ENCODE measurements around the gene TIMM29.
"Not testable (repeated sequence)": the region's sequence is repeated elsewhere in the genome, so short reads cannot be mapped to it uniquely, and the experiment has no call there.

The TIMM29 gene

GRCh38 chr19:10913716-10914340, 14.8 kb upstream of the TIMM29 start:
- DNase-seq = no peak

- no peak for DNase-seq
These were observed 13.2 kb upstream of the TIMM29 start for GRCh38 chr19:10915130-10916091.

- no peak for DNase-seq
These were observed 12.0 kb upstream of the TIMM29 start for GRCh38 chr19:10916602-10917001.

- no peak for DNase-seq
These were observed 10.3 kb upstream of the TIMM29 start for GRCh38 chr19:10918359-10918758.

GRCh38 chr19:10919352-10920287, 9.0 kb upstream of the TIMM29 start:
- no peak for DNase-seq

GRCh38 chr19:10920288-10920655, 8.3 kb upstream of the TIMM29 start:
- DNase-seq = no peak

- no peak for DNase-seq
These were observed 7.8 kb upstream of the TIMM29 start for GRCh38 chr19:10920781-10921180.

- no peak for DNase-seq
These were observed 7.3 kb upstream of the TIMM29 start for GRCh38 chr19:10921199-10921909.

- no peak for DNase-seq
These were observed 6.5 kb upstream of the TIMM29 start for GRCh38 chr19:10921910-10922637.

GRCh38 chr19:10922638-10923014, 6.0 kb upstream of the TIMM29 start:
- DNase-seq = no peak

GRCh38 chr19:10923260-10924112, 5.1 kb upstream of the TIMM29 start:
- no peak for DNase-seq

- DNase-seq = no peak
These were observed 4.0 kb upstream of the TIMM29 start for GRCh38 chr19:10924597-10924996.

- DNase-seq = no peak
These were observed 665 bp upstream of the TIMM29 start for GRCh38 chr19:10927730-10928562.

- DNase-seq = no peak
These were observed 787 bp downstream of the TIMM29 start for GRCh38 chr19:10929402-10929794.

GRCh38 chr19:10935371-10936059, 6.9 kb downstream of the TIMM29 start:
- no peak for DNase-seq

GRCh38 chr19:10936661-10937084, 8.1 kb downstream of the TIMM29 start:
- peak; percentile 67 for DNase-seq

- DNase-seq = not testable (repeated sequence)
These were observed 13.0 kb downstream of the TIMM29 start for GRCh38 chr19:10941649-10942048.

GRCh38 chr19:10943412-10943811, 14.8 kb downstream of the TIMM29 start:
- DNase-seq = not testable (repeated sequence)

- DNase-seq = no peak
These were observed 16.7 kb downstream of the TIMM29 start for GRCh38 chr19:10945264-10945663.
